Parathyroid adenoma (tissue), 2 donors: ENCODE data around the gene NFATC3.

ENCODE experiments used
- H2AFZ ChIP-seq: fragments of 300-600 bp; sonication (generic); one replicate; pipeline ENCODE4 v1.7.0; 2017; ENCODE audit warnings: antibody characterized with exemption, mild to moderate bottlenecking
- H3K27ac ChIP-seq: fragments of 300-600 bp; sonication (generic); one replicate; pipeline ENCODE4 v1.7.0; 2017
- H3K27me3 ChIP-seq: fragments of 300-600 bp; sonication (generic); one replicate; pipeline ENCODE4 v1.7.0; 2017; ENCODE audit warnings: low read length; ENCODE audit not compliant: control insufficient read depth, insufficient read depth
- H3K36me3 ChIP-seq: fragments of 300-600 bp; sonication (generic); one replicate; pipeline ENCODE4 v1.7.0; 2017; ENCODE audit warnings: low read length; ENCODE audit not compliant: control insufficient read depth, insufficient read depth
- H3K4me1 ChIP-seq: fragments of 300-600 bp; sonication (generic); one replicate; pipeline ENCODE4 v1.7.0; 2017; ENCODE audit warnings: control low read depth
- H3K4me2 ChIP-seq: fragments of 300-600 bp; sonication (generic); one replicate; pipeline ENCODE4 v1.7.0; 2017; ENCODE audit warnings: low read length
- H3K4me3 ChIP-seq: fragments of 300-600 bp; sonication (generic); one replicate; pipeline ENCODE4 v1.7.0; 2017; ENCODE audit warnings: low read depth, low read length
- H3K79me2 ChIP-seq: fragments of 300-600 bp; sonication (generic); one replicate; pipeline ENCODE4 v1.7.0; 2017; ENCODE audit warnings: control low read depth
- H3K9ac ChIP-seq: fragments of 300-600 bp; sonication (generic); one replicate; pipeline ENCODE4 v1.7.0; 2017; ENCODE audit warnings: mild to moderate bottlenecking
- H3K9me3 ChIP-seq: fragments of 300-600 bp; sonication (generic); one replicate; pipeline ENCODE4 v1.7.0; 2017; ENCODE audit warnings: low read length; ENCODE audit not compliant: control insufficient read depth
- CTCF ChIP-seq: fragments of 300-600 bp; sonication (generic); IDR thresholded peaks from one replicate; pipeline ENCODE4 v1.7.0; 2017; ENCODE audit warnings: antibody characterized with exemption, mild to moderate bottlenecking
- donor health status: primary hyperparathyroidism.

Gene NFATC3

GRCh38 chr16:68267612-68268405, 182.6 kb downstream of the NFATC3 start:
- Histone ChIP-seq H3K9me3 (no peaks in the 10 kb centered on the region), H3K4me2 (no peak overlapping the region), H3K27ac (no peak overlapping the region), H3K36me3 (no peaks in the 10 kb centered on the region), H3K4me1 (peaks cover 12% of the 10 kb centered on the region), H2AFZ (no peak overlapping the region), H3K79me2 (no peaks in the 10 kb centered on the region), H3K9ac (no peak overlapping the region), H3K4me3 (no peak overlapping the region), H3K27me3 (no peaks in the 10 kb centered on the region)
- TF ChIP-seq CTCF, result no peak

- Histone ChIP-seq H3K79me2 (no peaks in the 10 kb centered on the region), H3K36me3 (no peaks in the 10 kb centered on the region), H3K4me3 (no peak overlapping the region), H3K4me1 (peaks cover 8% of the 10 kb centered on the region), H3K9ac (no peak overlapping the region), H3K4me2 (no peak overlapping the region), H3K9me3 (no peaks in the 10 kb centered on the region), H3K27ac (no peak overlapping the region), H3K27me3 (no peaks in the 10 kb centered on the region), H2AFZ (no peak overlapping the region)
- no peak for TF ChIP-seq CTCF
Observed at GRCh38 chr16:68269793-68270192, 184.6 kb downstream of the NFATC3 start.

GRCh38 chr16:68270353-68270752, 185.2 kb downstream of the NFATC3 start:
- Histone ChIP-seq H3K4me1 (peaks cover 4% of the 10 kb centered on the region), H3K4me3 (no peak overlapping the region), H3K36me3 (no peaks in the 10 kb centered on the region), H3K9ac (no peak overlapping the region), H3K4me2 (no peak overlapping the region), H3K9me3 (no peaks in the 10 kb centered on the region), H3K27me3 (no peaks in the 10 kb centered on the region), H2AFZ (no peak overlapping the region), H3K27ac (no peak overlapping the region), H3K79me2 (no peaks in the 10 kb centered on the region)
- no peak for TF ChIP-seq CTCF

GRCh38 chr16:68272507-68273209, 187.5 kb downstream of the NFATC3 start:
- no peak overlapping the region for H3K9ac ChIP-seq
- no peak overlapping the region for H2AFZ ChIP-seq
- H3K4me2 ChIP-seq, result no peak overlapping the region
- H3K4me1 ChIP-seq, result peaks cover 3% of the 10 kb centered on the region
- H3K4me3 ChIP-seq, result no peak overlapping the region
- H3K36me3 ChIP-seq, result no peaks in the 10 kb centered on the region
- H3K9me3 ChIP-seq, result no peaks in the 10 kb centered on the region
- H3K27ac ChIP-seq, result no peak overlapping the region
- TF ChIP-seq CTCF, result no peak
- no peaks in the 10 kb centered on the region for H3K27me3 ChIP-seq
- H3K79me2 ChIP-seq, result no peaks in the 10 kb centered on the region
